ENCODE results near the gene CADM4.

GRCh38 chr19:43616954-43617353 lies 22.7 kb downstream of the CADM4 start:
- TF ChIP-seq CTCF (IDR thresholded peaks at IDR 0.05; ENCODE audit: low read depth, low read length, poor library complexity, severe bottlenecking) = no peak
- TF ChIP-seq EZH2phosphoT487 (IDR thresholded peaks at IDR 0.05; ENCODE audit: borderline replicate concordance, low read length) = no peak
